Esophagus muscularis mucosa (tissue), 3 donors: ENCODE measurements around the gene LEKR1.

Source experiments
- POLR2A ChIP-seq: fragments of 450-650 bp; IDR thresholded peaks from one replicate; pipeline ENCODE4 v1.6.1; 2017; ENCODE audit warnings: antibody characterized with exemption, moderate library complexity, mild to moderate bottlenecking, low read depth
- POLR2AphosphoS5 ChIP-seq, 2 donors: sonication (generic); formaldehyde crosslinking; IDR thresholded peaks; one replicate each; pipeline ENCODE4 v1.6.1; 2017; ENCODE audit warnings: antibody characterized with exemption in 2 of 2
- TF ChIP-seq, protein P1 (sequence below), 3 experiments: fragments of 200-600 bp in 2 of 3; fragments of 450-650 bp in 1 of 3; sonication (generic) in 2 of 3; IDR thresholded peaks; one replicate each; pipeline ENCODE4 v1.5.1; 2017 to 2019; ENCODE audit warnings: antibody characterized with exemption in 3 of 3, mild to moderate bottlenecking in 2 of 3, moderate library complexity in 1 of 3

DNA sequence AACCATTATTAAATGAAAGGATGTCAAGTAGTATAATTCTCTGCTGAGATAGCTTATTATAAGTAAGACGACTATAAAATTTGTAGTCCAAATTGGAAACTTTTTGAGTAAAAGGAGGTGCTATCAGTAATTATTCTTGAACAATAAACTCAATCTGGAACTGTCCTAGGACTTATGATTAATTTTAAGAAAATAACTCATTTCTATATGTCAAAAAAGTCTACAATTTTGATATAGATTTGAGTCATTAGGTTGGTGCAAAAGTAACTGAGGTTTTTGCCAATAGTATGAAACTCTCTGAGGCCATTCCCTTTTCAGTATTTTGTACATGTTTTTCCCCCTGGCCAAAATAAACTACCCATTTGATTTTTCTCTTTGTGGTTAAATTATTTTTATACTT is 41.0 kb downstream of the LEKR1 start:
- TF ChIP-seq, protein P1, sequence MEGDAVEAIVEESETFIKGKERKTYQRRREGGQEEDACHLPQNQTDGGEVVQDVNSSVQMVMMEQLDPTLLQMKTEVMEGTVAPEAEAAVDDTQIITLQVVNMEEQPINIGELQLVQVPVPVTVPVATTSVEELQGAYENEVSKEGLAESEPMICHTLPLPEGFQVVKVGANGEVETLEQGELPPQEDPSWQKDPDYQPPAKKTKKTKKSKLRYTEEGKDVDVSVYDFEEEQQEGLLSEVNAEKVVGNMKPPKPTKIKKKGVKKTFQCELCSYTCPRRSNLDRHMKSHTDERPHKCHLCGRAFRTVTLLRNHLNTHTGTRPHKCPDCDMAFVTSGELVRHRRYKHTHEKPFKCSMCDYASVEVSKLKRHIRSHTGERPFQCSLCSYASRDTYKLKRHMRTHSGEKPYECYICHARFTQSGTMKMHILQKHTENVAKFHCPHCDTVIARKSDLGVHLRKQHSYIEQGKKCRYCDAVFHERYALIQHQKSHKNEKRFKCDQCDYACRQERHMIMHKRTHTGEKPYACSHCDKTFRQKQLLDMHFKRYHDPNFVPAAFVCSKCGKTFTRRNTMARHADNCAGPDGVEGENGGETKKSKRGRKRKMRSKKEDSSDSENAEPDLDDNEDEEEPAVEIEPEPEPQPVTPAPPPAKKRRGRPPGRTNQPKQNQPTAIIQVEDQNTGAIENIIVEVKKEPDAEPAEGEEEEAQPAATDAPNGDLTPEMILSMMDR (IDR thresholded peaks at IDR 0.05), result no peak
- TF ChIP-seq POLR2A (no peak), POLR2AphosphoS5 (IDR thresholded peaks at IDR 0.05) (no peak)
